HCT116 (cell line): ENCODE data around the gene OR4K17. TPM values are rescaled to one million over a fixed set of nuclear protein-coding genes. Genes with fewer than 3 reads are reported as not detected.

Experiments
- ATAC-seq: fragments of 200-7000 bp; cut with Tn5 transposase; 2 replicates; pipeline ENCODE4 v1.9.1; 2020; ENCODE audit warnings: mild to moderate bottlenecking, moderate library complexity
- BruUV-seq: library from RNA; stranded (reverse); fragments of 400-500 nt; replicated peaks from 2 replicates; lab custom pipeline; 2021; lab: Mats Ljungman, UMichigan
- CTCF ChIA-PET: fragments of 300-600 bp; sonication (Branson Sonifier 250); formaldehyde crosslinking; loops from one replicate; lab custom pipeline; 2021; ENCODE audit warnings: antibody characterized with exemption; lab: Charles Lee
- POLR2A ChIA-PET: fragments of 300-600, 350-600 bp; sonication (Branson Sonifier 250); formaldehyde crosslinking; loops from one replicate; lab custom pipeline; 2021; ENCODE audit warnings: antibody characterized with exemption; lab: Charles Lee
- RAD21 ChIA-PET, 2 experiments: fragments of 300-600 bp; sonication (Branson Sonifier 250); formaldehyde crosslinking; loops; one replicate each; lab custom pipeline; 2023; ENCODE audit warnings: low total read pairs in 2 of 2; ENCODE audit not compliant: uncharacterized antibody in 2 of 2, unreplicated experiment in 2 of 2, low non-redundant PET in 1 of 2; lab: Charles Lee
- DNase-seq: peaks from one replicate; pipeline ENCODE4 v3.0.0-alpha.2; 2010; ENCODE audit warnings: low read depth, low spot score
- H2AFZ ChIP-seq: fragments of 200-600 bp; shearing (Covaris generic), sonication (generic); 2 replicates; pipeline ENCODE4 v1.6.1; 2017; ENCODE audit warnings: low read depth, mixed run types, mixed read lengths, antibody characterized with exemption, low read length; ENCODE audit not compliant: poor library complexity, severe bottlenecking
- H3K27ac ChIP-seq: 2 replicates; pipeline ENCODE4 v1.5.1; 2012; ENCODE audit warnings: low read depth, low read length
- H3K27me3 ChIP-seq: fragments of 200-600 bp; sonication (generic); 2 replicates; pipeline ENCODE4 v1.6.1; 2016; ENCODE audit warnings: mixed run types, low read length, mixed read lengths; ENCODE audit not compliant: insufficient read depth
- H3K36me3 ChIP-seq, 2 experiments: fragments of 200-500 bp in 1 of 2; fragments of 200-600 bp in 1 of 2; sonication (Bioruptor generic) in 1 of 2; sonication (generic) in 1 of 2; 2 replicates each; pipeline versions ENCODE4 v1.5.1 to v1.6.1; 2014 to 2016; ENCODE audit warnings: low read length in 2 of 2, inconsistent platforms in 1 of 2, mixed read lengths in 1 of 2, mixed run types in 1 of 2; ENCODE audit not compliant: insufficient read depth in 2 of 2, control insufficient read depth in 1 of 2
- H3K4me1 ChIP-seq, 2 experiments: fragments of 200-600 bp in 1 of 2; sonication (generic) in 1 of 2; 2 replicates each; pipeline versions ENCODE4 v1.5.1 to v1.6.1; 2012 to 2017; ENCODE audit warnings: low read length in 2 of 2, inconsistent platforms in 1 of 2, mild to moderate bottlenecking in 1 of 2, mixed read lengths in 1 of 2, mixed run types in 1 of 2, moderate library complexity in 1 of 2; ENCODE audit not compliant: insufficient read depth in 2 of 2, control insufficient read depth in 1 of 2
- H3K4me2 ChIP-seq: fragments of 200-600 bp; sonication (generic); 2 replicates; pipeline ENCODE4 v1.6.1; 2017; ENCODE audit warnings: mixed run types, low read length, mixed read lengths
- H3K4me3 ChIP-seq, 2 experiments: fragments of 200-600 bp in 1 of 2; sonication (generic) in 1 of 2; replicated peaks in 1 of 2; 2 replicates each; pipeline ENCODE4 v1.5.1; 2011 to 2016; ENCODE audit warnings: low read length in 2 of 2, control low read depth in 1 of 2, low read depth in 1 of 2, mild to moderate bottlenecking in 1 of 2, mixed read lengths in 1 of 2, mixed run types in 1 of 2
- H3K79me2 ChIP-seq: fragments of 200-600 bp; sonication (generic); 2 replicates; pipeline ENCODE4 v1.6.1; 2017; ENCODE audit warnings: mild to moderate bottlenecking, mixed run types, low read length, moderate library complexity, mixed read lengths; ENCODE audit not compliant: insufficient read depth
- H3K9ac ChIP-seq: fragments of 200-600 bp; sonication (generic); 2 replicates; pipeline ENCODE4 v1.6.1; 2016; ENCODE audit warnings: low read length, mixed read lengths
- H3K9me2 ChIP-seq: fragments of 200-600 bp; sonication (generic), shearing (Covaris generic); 2 replicates; pipeline ENCODE4 v1.6.1; 2017; ENCODE audit warnings: mixed run types, mild to moderate bottlenecking, moderate library complexity; ENCODE audit not compliant: insufficient read depth
- H3K9me3 ChIP-seq, 2 experiments: fragments of 200-500 bp in 1 of 2; fragments of 200-600 bp in 1 of 2; sonication (Bioruptor generic) in 1 of 2; sonication (generic) in 1 of 2; 2 replicates each; pipeline ENCODE4 v1.6.1; 2014 to 2017; ENCODE audit warnings: low read length in 2 of 2, mixed read lengths in 2 of 2, inconsistent platforms in 1 of 2, low read depth in 1 of 2, mild to moderate bottlenecking in 1 of 2, mixed run types in 1 of 2, moderate library complexity in 1 of 2; ENCODE audit not compliant: control insufficient read depth in 1 of 2, insufficient read depth in 1 of 2
- H4K20me1 ChIP-seq: fragments of 200-600 bp; sonication (generic), shearing (Covaris generic); 2 replicates; pipeline ENCODE4 v1.6.1; 2017; ENCODE audit warnings: mixed run types, mild to moderate bottlenecking, moderate library complexity; ENCODE audit not compliant: insufficient read depth
- CBX3 ChIP-seq: IDR thresholded peaks from 2 replicates; pipeline ENCODE4 v1.6.1; 2012; ENCODE audit warnings: low read depth
- CEBPB ChIP-seq: IDR thresholded peaks from 2 replicates; pipeline ENCODE4 v1.6.1; 2012; ENCODE audit warnings: low read depth
- ELF1 ChIP-seq: IDR thresholded peaks from 2 replicates; pipeline ENCODE4 v1.6.1; 2012; ENCODE audit warnings: low read depth, borderline replicate concordance
- EZH2 ChIP-seq: fragments of 200-600 bp; sonication (generic); IDR thresholded peaks from 2 replicates; pipeline ENCODE4 v1.6.1; 2017; ENCODE audit warnings: antibody characterized with exemption, mixed run types
- FOSL1 ChIP-seq: IDR thresholded peaks from 2 replicates; pipeline ENCODE4 v1.6.1; 2012; ENCODE audit warnings: low read depth
- JUND ChIP-seq: IDR thresholded peaks from 2 replicates; pipeline ENCODE4 v1.6.1; 2012
- MAX ChIP-seq: IDR thresholded peaks from 2 replicates; pipeline ENCODE4 v1.6.1; 2012
- POLR2A ChIP-seq: IDR thresholded peaks from 2 replicates; pipeline ENCODE4 v1.7.0; 2011; ENCODE audit warnings: borderline replicate concordance; ENCODE audit not compliant: insufficient read depth, insufficient read length; ENCODE audit errors: extremely low read depth
- POLR2AphosphoS5 ChIP-seq: IDR thresholded peaks from 2 replicates; pipeline ENCODE4 v1.6.1; 2011; ENCODE audit warnings: mild to moderate bottlenecking, low read depth, low read length, moderate library complexity
- RAD21 ChIP-seq: IDR thresholded peaks from 2 replicates; pipeline ENCODE4 v1.6.1; 2012; ENCODE audit warnings: low read depth, mild to moderate bottlenecking
- SIN3A ChIP-seq: IDR thresholded peaks from 2 replicates; pipeline ENCODE4 v1.6.1; 2012; ENCODE audit warnings: low read depth
- SP1 ChIP-seq: IDR thresholded peaks from 2 replicates; pipeline ENCODE4 v1.6.1; 2012; ENCODE audit warnings: low read depth
- SRF ChIP-seq: IDR thresholded peaks from 2 replicates; pipeline ENCODE4 v1.6.1; 2012; ENCODE audit warnings: low read depth
- YY1 ChIP-seq: IDR thresholded peaks from 2 replicates; pipeline ENCODE4 v1.6.1; 2011; ENCODE audit warnings: low read length, low read depth, moderate library complexity, mild to moderate bottlenecking; ENCODE audit not compliant: insufficient replicate concordance; ENCODE audit errors: extremely low read depth
- ZBTB33 ChIP-seq: IDR thresholded peaks from 2 replicates; pipeline ENCODE4 v1.6.1; 2011; ENCODE audit warnings: mild to moderate bottlenecking, low read length, moderate library complexity; ENCODE audit not compliant: insufficient replicate concordance; ENCODE audit errors: extremely low read depth
- ZFX ChIP-seq: fragments of 450-650 bp; IDR thresholded peaks from 2 replicates; pipeline ENCODE4 v1.6.1; 2017
- ZNF274 ChIP-seq: fragments of 200-500 bp; sonication (Bioruptor generic); IDR thresholded peaks from 2 replicates; pipeline ENCODE4 v1.6.1; 2014; ENCODE audit warnings: mild to moderate bottlenecking, low read depth, low read length, inconsistent platforms
- intact Hi-C: fragments of 100-400 bp; cut with micrococcal nuclease; formaldehyde crosslinking; loops from 2 replicates; pipeline ENCODE4 v1.10.0; 2022
- total RNA-seq: library from RNA; stranded (reverse); gene quantifications from one replicate; pipeline ENCODE4 v1.2.1, GENCODE V29; 2021; ENCODE audit not compliant: unreplicated experiment
- TF ChIP-seq, protein P1 (sequence below): IDR thresholded peaks from 2 replicates; pipeline ENCODE4 v1.6.1; 2012
- TF ChIP-seq, protein P2 (sequence below), 3 experiments: fragments of 200-600 bp in 1 of 3; sonication (generic) in 1 of 3; IDR thresholded peaks in 2 of 3; conservative IDR thresholded peaks in 1 of 3; 2 replicates each; pipeline ENCODE4 v1.5.1; 2012 to 2017; ENCODE audit warnings: low read depth in 2 of 3, low read length in 2 of 3, antibody characterized with exemption in 1 of 3, borderline replicate concordance in 1 of 3, control low read depth in 1 of 3, mild to moderate bottlenecking in 1 of 3, mixed read lengths in 1 of 3, mixed run types in 1 of 3, moderate library complexity in 1 of 3; ENCODE audit not compliant: insufficient read depth in 1 of 3

The OR4K17 gene
- total RNA-seq, 1 experiment from 2014 or later = not detected

GRCh38 chr14:20116748-20117147 lies 6.2 kb downstream of the OR4K17 start:
- ATAC-seq (no peak), DNase-seq (no peak)
- no peak overlapping the region for H3K27ac ChIP-seq
- no peaks in the 10 kb centered on the region for H3K79me2 ChIP-seq
- no peaks in the 10 kb centered on the region for H4K20me1 ChIP-seq
- intact Hi-C loops = no loop called here
- BruUV-seq = no TSS peak
- no peak overlapping the region for H3K4me2 ChIP-seq
- H3K4me1 ChIP-seq = no peaks in the 10 kb centered on the region
- ChIA-PET RAD21 (no interaction called here), CTCF (no interaction called here), POLR2A (no interaction called here)
- no peak overlapping the region for H3K9ac ChIP-seq
- TF ChIP-seq, protein P1, sequence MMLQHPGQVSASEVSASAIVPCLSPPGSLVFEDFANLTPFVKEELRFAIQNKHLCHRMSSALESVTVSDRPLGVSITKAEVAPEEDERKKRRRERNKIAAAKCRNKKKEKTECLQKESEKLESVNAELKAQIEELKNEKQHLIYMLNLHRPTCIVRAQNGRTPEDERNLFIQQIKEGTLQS = no peak
- TF ChIP-seq CEBPB (no peak), POLR2AphosphoS5 (no peak), FOSL1 (no peak), SIN3A (no peak), SP1 (no peak), ZBTB33 (no peak), JUND (no peak), ZFX (no peak), YY1 (no peak), ZNF274 (no peak), CBX3 (no peak), RAD21 (no peak), MAX (no peak), ELF1 (no peak), SRF (no peak), EZH2 (no peak), POLR2A (no peak)
- TF ChIP-seq, protein P2, sequence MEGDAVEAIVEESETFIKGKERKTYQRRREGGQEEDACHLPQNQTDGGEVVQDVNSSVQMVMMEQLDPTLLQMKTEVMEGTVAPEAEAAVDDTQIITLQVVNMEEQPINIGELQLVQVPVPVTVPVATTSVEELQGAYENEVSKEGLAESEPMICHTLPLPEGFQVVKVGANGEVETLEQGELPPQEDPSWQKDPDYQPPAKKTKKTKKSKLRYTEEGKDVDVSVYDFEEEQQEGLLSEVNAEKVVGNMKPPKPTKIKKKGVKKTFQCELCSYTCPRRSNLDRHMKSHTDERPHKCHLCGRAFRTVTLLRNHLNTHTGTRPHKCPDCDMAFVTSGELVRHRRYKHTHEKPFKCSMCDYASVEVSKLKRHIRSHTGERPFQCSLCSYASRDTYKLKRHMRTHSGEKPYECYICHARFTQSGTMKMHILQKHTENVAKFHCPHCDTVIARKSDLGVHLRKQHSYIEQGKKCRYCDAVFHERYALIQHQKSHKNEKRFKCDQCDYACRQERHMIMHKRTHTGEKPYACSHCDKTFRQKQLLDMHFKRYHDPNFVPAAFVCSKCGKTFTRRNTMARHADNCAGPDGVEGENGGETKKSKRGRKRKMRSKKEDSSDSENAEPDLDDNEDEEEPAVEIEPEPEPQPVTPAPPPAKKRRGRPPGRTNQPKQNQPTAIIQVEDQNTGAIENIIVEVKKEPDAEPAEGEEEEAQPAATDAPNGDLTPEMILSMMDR (IDR thresholded peaks at IDR 0.05 in 2 of 3, conservative IDR thresholded peaks at IDR 0.05 in 1 of 3; ENCODE audit: borderline replicate concordance in 1 of 3, insufficient read depth in 1 of 3, low read depth in 2 of 3, low read length in 2 of 3) = no peak
- H3K4me3 ChIP-seq = no peak overlapping the region
- H3K9me2 ChIP-seq = no peaks in the 10 kb centered on the region
- H2AFZ ChIP-seq = no peak overlapping the region
- no peaks in the 10 kb centered on the region for H3K27me3 ChIP-seq
- no peaks in the 10 kb centered on the region for H3K36me3 ChIP-seq
- peaks cover 0 to 4% of the 10 kb centered on the region in 2 experiments; a peak in 2 of 4 replicates for H3K9me3 ChIP-seq
